Pons (tissue), 1 donor: ENCODE data around the gene PCIF1.
A peak's percentile ranks its signal among the peaks of the same experiment; 100 is the strongest.

Experiments used
- DNase-seq: peaks from one replicate; pipeline ENCODE4 v3.0.0-alpha.2; 2016; ENCODE audit warnings: low spot score

Gene PCIF1

DNA sequence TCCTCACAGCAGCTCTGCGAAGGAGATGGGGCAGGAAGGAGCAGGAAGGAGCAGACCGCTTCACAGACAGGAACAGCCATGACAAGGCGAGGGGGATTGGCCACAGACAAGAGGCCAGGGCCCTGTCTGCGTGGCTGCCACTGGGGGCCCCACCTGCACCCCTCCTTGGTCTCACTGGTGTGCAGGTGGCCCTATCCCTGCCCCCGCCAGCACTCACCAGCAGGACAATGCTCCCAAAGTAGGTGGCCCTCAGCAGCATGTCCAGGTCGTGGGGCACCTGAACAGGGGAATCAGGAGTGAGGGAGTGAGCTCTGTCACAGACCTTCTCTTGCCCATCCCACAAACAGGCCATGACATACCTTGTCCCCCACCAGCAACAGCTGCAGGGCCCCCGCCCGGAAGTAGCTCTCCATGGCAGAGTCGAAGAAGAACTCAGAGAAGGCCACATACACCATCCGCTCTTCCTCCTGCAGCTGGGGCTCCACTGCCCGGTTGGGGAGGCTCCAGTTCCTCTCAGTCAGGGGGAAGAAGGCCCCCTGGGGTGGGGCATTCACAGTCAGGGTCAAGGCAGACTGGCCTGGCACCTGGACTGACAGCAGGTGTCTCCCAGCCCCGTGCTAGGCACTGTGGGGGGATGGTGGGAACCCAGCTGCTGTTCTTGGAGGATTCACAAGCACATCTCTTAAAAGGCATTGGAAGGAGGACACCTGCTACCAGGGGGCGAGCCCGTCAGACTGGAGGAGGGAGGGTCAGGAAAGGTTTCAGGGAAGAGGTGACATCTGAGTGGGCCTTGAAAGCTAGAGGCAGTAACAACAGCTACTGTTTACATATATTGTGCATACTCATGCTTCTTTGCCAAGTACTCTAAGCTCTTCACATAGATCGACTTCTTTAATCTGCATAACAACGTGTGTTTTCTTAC is 29.6 kb upstream of the PCIF1 start:
- DNase-seq: no peak

GRCh38 chr20:45905505-45906079 is 28.9 kb upstream of the PCIF1 start:
- no peak for DNase-seq

- DNase-seq: no peak
Measured at GRCh38 chr20:45907219-45907948, 27.1 kb upstream of the PCIF1 start.

- no peak for DNase-seq
Measured at GRCh38 chr20:45908084-45908483, 26.4 kb upstream of the PCIF1 start.

GRCh38 chr20:45909336-45909808 is 25.1 kb upstream of the PCIF1 start:
- DNase-seq: no peak

DNA sequence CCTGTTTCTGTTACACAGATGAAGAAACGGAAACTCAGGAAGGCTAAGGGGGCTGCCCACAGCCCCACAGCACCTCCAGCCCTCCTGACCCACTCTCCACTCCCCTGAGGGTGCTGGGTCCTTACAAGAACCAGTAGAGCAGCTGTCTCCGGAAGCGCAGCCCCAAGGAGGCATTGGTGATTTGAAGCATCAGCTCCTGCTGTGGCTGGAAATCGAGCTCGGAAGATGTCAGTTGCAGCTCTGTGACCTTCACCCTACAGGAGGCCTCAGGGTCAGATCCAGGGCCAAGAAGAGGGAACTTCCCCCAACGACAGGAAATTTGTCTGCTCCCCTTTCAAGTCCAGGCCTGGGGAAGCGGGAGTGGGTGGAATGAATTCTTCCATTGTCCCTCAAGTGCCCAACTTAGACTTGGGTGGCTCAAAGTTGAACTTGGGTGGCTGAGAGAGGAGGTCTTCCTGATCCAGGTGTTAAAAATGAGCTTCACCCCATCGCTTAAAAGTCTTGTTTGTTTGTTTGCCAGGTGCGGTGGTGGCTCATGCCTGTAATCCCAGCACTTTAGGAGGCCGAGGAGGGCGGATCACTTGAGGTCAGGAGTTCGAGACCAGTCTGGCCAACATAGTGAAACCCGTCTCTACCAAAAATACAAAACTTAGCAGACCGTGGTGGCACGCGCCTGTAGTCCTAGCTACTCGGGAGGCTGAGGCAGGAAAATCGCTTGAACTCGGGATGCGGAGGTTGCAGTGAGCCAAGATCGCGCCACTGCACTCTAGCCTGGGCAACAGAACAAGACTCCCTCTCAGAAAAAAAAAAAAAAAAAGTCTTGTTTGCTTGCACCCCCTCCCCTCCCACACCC is 24.4 kb upstream of the PCIF1 start:
- DNase-seq: no peak

DNA sequence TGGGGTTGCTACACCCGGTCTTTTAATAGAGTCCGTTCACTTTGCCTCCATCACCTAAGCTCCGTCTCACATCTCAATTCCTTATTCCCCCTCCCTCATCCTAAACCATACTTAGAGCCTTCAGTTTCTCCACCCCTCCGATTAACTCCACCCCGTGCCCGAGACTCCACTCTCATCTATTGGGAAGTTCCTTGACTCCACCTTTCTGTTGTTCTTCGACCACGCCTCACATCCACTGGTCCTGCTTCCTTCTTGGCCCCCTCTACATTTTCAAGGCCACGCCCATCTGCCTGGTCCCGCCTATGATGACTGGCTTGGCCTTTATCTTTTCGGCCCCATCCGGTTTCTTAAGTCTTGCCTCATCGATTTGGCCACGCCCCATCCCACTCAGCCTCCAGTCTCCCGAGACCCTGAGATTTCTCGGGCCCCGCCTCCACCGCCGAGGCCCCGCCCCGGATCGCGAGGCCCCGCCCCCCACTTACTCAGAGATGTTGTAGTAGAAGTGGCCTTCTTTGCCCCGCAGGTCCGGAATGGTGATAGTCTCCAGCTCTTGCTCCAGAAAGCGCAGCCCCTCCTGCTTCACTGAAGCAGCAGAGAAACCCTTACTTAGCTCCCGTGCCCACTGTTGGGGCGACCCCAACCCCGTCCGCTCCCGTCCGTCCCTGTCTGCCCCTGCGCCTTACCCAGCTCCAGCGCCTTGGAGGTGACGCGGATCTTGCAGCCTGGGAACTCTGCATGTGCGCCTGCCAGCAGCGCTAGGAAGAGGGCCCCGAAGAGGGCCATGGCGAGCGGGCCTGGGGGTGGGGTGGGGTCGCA is 23.6 kb upstream of the PCIF1 start:
- peak; percentile 93 for DNase-seq

- peak; percentile 29 for DNase-seq
Measured at GRCh38 chr20:45911486-45912343, 22.8 kb upstream of the PCIF1 start, which contains the start of gene PLTP. Gene PLTP, minus strand, starts transcription at chr20:45912155. Its CDS starts 703 bp downstream, at chr20:45911452.

DNA sequence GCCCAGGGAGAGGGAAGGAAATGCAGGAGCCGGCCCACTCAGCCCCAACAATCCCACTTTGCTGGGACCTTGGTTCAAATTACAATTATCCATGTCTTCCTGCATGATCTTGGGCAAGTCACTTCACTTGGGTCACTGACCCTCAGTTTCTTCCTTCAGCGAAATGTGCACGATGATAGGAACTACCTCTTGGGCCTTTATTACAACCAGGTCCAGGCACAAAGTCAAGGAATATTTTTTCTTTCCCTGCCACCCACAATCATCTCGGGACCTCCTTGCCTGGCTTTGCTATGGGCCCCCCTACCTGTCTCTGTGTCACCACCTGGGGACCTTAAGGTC is 22.2 kb upstream of the PCIF1 start:
- no peak for DNase-seq

DNA sequence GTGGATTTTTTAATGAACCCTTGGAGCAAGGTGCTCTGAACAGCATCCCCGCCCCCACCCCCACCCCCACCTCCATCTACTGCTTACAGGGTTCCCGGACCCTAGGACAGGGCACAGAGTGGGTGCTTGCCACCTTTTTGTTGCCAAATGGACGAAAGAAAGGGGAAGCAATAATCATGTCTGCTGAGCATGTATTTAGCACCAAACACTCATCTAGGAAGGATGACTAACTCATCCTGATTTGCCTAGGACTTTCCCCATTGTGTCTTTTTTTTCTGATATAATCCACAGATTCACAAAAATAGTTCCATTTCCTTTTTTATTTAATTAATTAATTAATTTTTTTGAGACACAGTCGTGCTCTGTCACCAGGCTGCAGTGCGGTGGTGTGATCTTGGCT is 21.4 kb upstream of the PCIF1 start:
- no peak for DNase-seq

DNA sequence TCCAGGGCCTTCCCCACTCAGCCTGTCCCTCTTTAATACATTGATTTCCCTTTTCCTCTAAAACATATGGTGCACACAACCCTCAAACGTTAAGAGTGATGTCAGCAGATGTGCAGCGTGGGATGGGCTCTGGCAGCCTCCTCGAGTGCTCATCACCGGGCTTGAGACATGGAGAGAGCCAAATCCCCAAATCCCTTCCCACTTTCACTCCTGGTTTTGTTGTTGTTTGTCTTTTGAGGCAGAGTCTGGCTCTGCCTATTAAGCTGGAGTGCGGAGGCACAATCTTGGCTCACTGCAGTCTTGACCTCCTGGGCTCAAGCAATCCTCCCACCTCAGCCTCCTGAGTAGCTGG is 16.7 kb upstream of the PCIF1 start:
- DNase-seq: no peak

- DNase-seq: no peak
Measured at GRCh38 chr20:45918182-45918737, 16.2 kb upstream of the PCIF1 start.

DNA sequence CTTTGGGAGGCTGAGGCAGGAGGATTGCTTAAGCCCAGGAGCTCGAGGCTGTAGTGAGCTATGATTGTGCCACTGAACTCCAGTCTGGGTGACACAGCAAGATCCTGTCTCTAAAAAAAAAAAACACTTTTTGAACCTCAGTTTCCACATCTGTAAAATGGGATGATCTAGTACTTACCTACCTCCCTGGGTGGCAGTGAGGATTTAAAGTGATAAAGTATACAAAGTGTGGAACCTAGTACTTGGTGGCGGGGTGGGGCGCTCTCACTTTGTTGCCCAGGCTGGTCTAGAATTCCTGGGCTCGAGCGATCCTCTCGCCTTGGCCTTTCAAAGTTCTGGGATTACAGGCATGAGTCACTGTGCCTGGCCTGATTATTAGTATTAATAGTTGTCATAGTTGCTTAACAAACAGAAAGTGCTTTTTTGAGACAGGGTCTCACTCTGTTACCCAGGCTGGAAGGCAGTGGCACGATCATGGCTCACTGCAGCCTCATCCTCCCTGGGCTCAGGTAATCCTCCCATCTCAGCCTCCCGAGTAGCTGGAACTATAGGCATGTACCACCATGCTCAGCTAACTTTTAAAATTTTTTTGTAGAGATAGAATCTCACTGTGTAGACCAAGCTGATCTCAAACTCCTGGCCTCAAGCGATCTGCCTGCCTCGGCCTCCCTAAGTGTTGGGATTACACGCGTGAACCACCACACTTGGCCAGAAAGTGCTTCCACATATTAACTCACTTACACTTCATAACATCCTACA is 15.5 kb upstream of the PCIF1 start:
- no peak for DNase-seq

DNA sequence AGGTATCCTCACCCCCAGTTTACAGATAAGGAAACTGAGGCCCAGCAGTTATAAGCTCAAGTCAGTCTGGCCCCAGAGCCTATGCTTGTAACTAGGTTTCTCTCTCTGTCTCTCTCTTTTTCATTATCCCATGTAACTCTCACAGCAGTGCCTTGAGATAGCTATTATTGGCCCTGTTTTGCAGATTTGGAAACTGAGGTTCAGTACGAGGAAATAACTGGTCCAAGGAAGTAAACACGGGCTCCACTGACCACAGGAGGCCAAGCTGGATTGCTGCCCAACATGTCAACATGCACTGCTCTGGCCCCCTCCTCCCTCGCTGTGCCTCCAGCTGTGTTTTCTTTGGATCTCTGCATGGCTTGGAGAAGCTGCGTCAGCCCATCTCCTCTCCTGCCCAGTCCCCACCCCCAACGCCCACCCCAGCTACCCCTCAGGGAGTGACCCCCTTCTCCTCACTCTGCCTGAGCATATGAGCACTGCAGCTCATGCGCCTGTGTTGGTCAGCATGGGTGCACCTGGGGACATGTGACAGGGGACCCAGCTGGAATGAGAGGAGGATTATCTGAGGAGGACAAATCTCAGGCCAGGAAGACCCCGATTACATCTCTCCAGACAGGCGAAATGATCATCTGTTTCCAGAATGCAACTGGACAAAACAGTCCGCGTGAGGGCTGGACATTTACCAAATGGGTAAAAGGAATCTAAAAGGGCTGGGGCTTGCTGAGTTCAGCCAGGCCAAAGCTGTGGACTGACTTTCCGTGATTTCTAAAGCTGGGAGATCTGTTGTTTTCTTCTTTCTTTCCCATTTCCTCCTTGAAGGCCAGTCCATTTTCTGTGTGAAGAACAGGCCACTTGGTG is 14.7 kb upstream of the PCIF1 start:
- DNase-seq: no peak

- no peak for DNase-seq
Measured at GRCh38 chr20:45920462-45921336, 13.8 kb upstream of the PCIF1 start.

GRCh38 chr20:45921337-45922189 is 12.9 kb upstream of the PCIF1 start:
- no peak for DNase-seq
